Loucy (cell line): ENCODE data around the gene TPRX1.

Experiments
- H2AFZ ChIP-seq: fragments of 200-600 bp; sonication (generic); 2 replicates; pipeline ENCODE4 v1.6.0; 2016; ENCODE audit warnings: antibody characterized with exemption, mild to moderate bottlenecking, low read length, moderate library complexity
- H3F3A ChIP-seq: fragments of 200-600 bp; 2 replicates; pipeline ENCODE4 v1.6.0; 2016; ENCODE audit warnings: antibody characterized with exemption, low read depth, mild to moderate bottlenecking
- H3K27me3 ChIP-seq: fragments of 200-600 bp; sonication (generic); 2 replicates; pipeline ENCODE4 v1.6.1; 2014; ENCODE audit warnings: low read length, mild to moderate bottlenecking; ENCODE audit not compliant: insufficient read depth, poor library complexity, severe bottlenecking
- H3K36me3 ChIP-seq: fragments of 200-600 bp; sonication (generic); 2 replicates; pipeline ENCODE4 v1.6.1; 2016; ENCODE audit warnings: low read length; ENCODE audit not compliant: insufficient read depth
- H3K4me1 ChIP-seq: fragments of 200-600 bp; sonication (generic); 2 replicates; pipeline ENCODE4 v1.5.1; 2014; ENCODE audit warnings: low read length, mild to moderate bottlenecking; ENCODE audit not compliant: insufficient read depth, poor library complexity, severe bottlenecking
- H3K4me2 ChIP-seq: fragments of 200-600 bp; sonication (generic); 2 replicates; pipeline ENCODE4 v1.6.0; 2014; ENCODE audit warnings: antibody characterized with exemption, low read length, low read depth, mild to moderate bottlenecking; ENCODE audit not compliant: poor library complexity, severe bottlenecking
- H3K4me3 ChIP-seq: fragments of 200-600 bp; sonication (generic); 2 replicates; pipeline ENCODE4 v1.5.1; 2014; ENCODE audit warnings: low read length, mild to moderate bottlenecking, mixed read lengths; ENCODE audit not compliant: poor library complexity, severe bottlenecking
- H3K79me2 ChIP-seq: fragments of 200-600 bp; sonication (generic); 2 replicates; pipeline ENCODE4 v1.6.1; 2014; ENCODE audit warnings: low read length; ENCODE audit not compliant: insufficient read depth
- H3K9ac ChIP-seq: fragments of 200-600 bp; sonication (generic); 2 replicates; pipeline ENCODE4 v1.6.0; 2014; ENCODE audit warnings: mild to moderate bottlenecking, low read depth, low read length, moderate library complexity; ENCODE audit not compliant: poor library complexity, severe bottlenecking
- H3K9me2 ChIP-seq: fragments of 200-600 bp; sonication (generic); replicated peaks from 2 replicates; pipeline ENCODE4 v1.6.1; 2016; ENCODE audit warnings: low read depth, low read length, mixed read lengths
- H3K9me3 ChIP-seq: fragments of 200-600 bp; sonication (generic); 2 replicates; pipeline ENCODE4 v1.6.1; 2014; ENCODE audit warnings: mild to moderate bottlenecking, antibody characterized with exemption, low read length, low read depth; ENCODE audit not compliant: insufficient read depth
- H4K20me1 ChIP-seq: fragments of 200-600 bp; sonication (generic); 2 replicates; pipeline ENCODE4 v1.6.0; 2014; ENCODE audit warnings: antibody characterized with exemption, low read length, mild to moderate bottlenecking; ENCODE audit not compliant: insufficient read depth, poor library complexity, severe bottlenecking
- EZH2phosphoT487 ChIP-seq: fragments of 200-600 bp; IDR thresholded peaks from 2 replicates; pipeline ENCODE4 v1.6.1; 2018; ENCODE audit warnings: antibody characterized with exemption, mild to moderate bottlenecking, moderate library complexity, borderline replicate concordance
- TF ChIP-seq, protein P1 (sequence below): fragments of 200-600 bp; sonication (generic); conservative IDR thresholded peaks from 2 replicates; pipeline ENCODE4 v1.5.1; 2014; ENCODE audit warnings: mild to moderate bottlenecking, antibody characterized with exemption, low read length

TPRX1 gene

DNA sequence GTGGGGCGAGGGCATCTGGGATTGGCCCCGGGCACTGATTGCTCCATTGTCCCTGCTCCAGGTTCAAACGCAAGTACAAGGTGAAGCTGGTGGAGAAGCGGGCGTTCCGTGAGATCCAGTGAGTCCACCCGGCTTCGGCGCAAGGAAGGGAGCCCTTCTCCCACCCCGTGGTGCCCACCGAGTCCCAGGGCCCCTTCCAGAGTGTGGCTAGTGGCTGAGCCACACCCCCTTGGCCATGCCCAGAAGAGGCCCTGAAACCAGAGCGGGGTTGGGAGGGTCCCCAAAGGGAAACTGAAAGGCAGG lies 47.8 kb downstream of the TPRX1 start:
- H3K27me3 ChIP-seq: no peaks in the 10 kb centered on the region
- H4K20me1 ChIP-seq: peaks cover 4% of the 10 kb centered on the region
- no peak overlapping the region for H3K4me2 ChIP-seq
- no peak overlapping the region for H2AFZ ChIP-seq
- peaks cover 24% of the 10 kb centered on the region for H3K4me1 ChIP-seq
- no peaks in the 10 kb centered on the region for H3K9me2 ChIP-seq
- H3F3A ChIP-seq: no peaks in the 10 kb centered on the region
- no peaks in the 10 kb centered on the region for H3K9me3 ChIP-seq
- TF ChIP-seq, protein P1, sequence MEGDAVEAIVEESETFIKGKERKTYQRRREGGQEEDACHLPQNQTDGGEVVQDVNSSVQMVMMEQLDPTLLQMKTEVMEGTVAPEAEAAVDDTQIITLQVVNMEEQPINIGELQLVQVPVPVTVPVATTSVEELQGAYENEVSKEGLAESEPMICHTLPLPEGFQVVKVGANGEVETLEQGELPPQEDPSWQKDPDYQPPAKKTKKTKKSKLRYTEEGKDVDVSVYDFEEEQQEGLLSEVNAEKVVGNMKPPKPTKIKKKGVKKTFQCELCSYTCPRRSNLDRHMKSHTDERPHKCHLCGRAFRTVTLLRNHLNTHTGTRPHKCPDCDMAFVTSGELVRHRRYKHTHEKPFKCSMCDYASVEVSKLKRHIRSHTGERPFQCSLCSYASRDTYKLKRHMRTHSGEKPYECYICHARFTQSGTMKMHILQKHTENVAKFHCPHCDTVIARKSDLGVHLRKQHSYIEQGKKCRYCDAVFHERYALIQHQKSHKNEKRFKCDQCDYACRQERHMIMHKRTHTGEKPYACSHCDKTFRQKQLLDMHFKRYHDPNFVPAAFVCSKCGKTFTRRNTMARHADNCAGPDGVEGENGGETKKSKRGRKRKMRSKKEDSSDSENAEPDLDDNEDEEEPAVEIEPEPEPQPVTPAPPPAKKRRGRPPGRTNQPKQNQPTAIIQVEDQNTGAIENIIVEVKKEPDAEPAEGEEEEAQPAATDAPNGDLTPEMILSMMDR: no peak
- no peak for TF ChIP-seq EZH2phosphoT487
- H3K9ac ChIP-seq: no peak overlapping the region
- H3K4me3 ChIP-seq: no peak overlapping the region
- H3K79me2 ChIP-seq: peaks cover 33% of the 10 kb centered on the region
- peaks cover 66% of the 10 kb centered on the region for H3K36me3 ChIP-seq

DNA sequence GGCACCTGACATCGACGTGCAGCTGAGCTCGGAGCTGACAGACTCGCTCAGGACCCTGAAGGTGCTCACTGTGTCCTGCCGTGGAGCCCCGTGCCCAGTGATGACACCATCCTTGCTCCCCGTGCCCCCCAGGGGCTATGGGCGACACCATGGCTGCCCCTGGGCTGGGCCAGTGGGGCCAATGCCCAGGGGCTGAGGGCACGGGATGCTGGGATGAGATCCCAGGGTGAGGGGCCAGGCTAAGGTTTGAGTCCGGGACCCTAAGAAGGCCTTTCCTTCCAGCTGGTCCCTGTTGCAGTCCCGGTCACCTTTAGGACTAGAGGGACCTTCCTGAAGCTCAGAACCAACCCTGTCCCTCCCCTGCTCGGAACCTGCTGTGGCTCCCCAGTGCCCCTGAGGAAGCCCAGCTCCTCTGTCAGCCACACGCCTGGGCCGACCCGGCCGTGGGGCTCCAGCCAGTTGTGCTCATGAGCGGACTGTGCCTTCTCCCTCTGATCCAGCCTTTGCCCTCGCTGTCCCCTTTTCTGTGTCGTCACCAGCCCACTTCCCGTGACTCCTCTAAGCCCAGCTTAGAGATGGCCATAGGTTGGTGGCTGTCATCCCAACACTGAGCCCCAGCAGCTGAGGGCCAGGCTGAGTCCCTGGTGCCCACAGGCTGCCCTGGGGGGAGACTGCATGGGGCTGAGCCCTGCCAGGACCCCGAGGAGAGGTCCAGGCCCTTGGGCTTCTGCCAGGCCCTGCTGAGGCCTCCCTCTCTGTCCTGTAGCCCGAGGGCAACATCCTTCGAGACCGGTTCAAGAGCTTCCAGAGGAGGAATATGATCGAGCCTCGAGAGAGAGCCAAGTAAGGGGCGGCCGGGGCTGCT lies 48.4 kb downstream of the TPRX1 start:
- Histone ChIP-seq H3K9ac (no peak overlapping the region), H3F3A (no peaks in the 10 kb centered on the region), H3K4me2 (no peak overlapping the region), H2AFZ (no peak overlapping the region), H3K4me1 (peaks cover 30% of the 10 kb centered on the region), H3K9me3 (no peaks in the 10 kb centered on the region), H3K79me2 (peaks cover 39% of the 10 kb centered on the region), H3K4me3 (no peak overlapping the region), H3K9me2 (no peaks in the 10 kb centered on the region), H3K27me3 (no peaks in the 10 kb centered on the region), H3K36me3 (peaks cover 72% of the 10 kb centered on the region), H4K20me1 (peaks cover 8% of the 10 kb centered on the region)
- TF ChIP-seq EZH2phosphoT487: no peak
- TF ChIP-seq, protein P1: no peak

DNA sequence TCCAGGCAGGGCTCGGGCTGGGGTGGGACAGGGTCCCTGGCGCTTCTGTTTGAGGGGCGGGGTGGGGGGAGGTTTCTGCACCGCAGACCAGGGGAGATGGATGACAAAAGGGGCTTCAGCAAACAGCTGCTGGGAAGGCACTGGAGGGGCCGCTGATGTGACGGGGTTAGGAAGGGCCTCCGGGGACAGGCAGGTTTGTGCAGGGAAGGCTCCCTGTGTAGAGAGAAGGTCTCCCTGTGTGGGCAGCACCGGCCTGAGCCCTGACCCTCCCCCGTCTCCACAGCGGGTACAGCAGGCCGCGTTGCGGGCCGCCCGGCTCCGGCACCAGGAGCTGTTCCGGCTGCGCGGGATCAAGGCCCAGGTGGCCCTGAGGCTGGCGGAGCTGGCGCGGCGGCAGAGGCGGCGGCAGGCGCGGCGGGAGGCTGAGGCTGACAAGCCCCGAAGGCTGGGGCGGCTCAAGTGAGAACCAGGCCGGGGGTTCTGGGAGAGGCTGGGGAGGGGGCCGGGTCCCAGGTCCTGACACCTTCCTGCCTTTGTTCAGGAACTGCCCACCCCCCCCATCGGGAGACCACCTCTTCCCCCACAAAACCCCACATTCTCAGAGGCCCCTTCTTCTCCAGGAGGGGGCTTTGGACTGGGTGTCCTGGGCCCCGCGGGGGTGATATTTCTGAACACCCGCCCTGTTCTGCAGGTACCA lies 49.1 kb downstream of the TPRX1 start:
- Histone ChIP-seq H3K27me3 (no peaks in the 10 kb centered on the region), H3K4me1 (peaks cover 37% of the 10 kb centered on the region), H3F3A (no peaks in the 10 kb centered on the region), H3K79me2 (peaks cover 47% of the 10 kb centered on the region), H3K9me2 (no peaks in the 10 kb centered on the region), H4K20me1 (peaks cover 8% of the 10 kb centered on the region), H2AFZ (no peak overlapping the region), H3K36me3 (peaks cover 80% of the 10 kb centered on the region), H3K9me3 (no peaks in the 10 kb centered on the region), H3K4me2 (no peak overlapping the region), H3K4me3 (no peak overlapping the region), H3K9ac (no peak overlapping the region)
- TF ChIP-seq EZH2phosphoT487: no peak
- TF ChIP-seq, protein P1: no peak
